Liver (tissue), 9 donors: ENCODE results near the gene ANKRD44. TPM values are rescaled to one million over a fixed set of nuclear protein-coding genes. Genes with fewer than 3 reads are reported as not detected.

Source experiments
- DNase-seq: peaks from one replicate; pipeline ENCODE4 v3.0.0-alpha.2; 2017; ENCODE audit warnings: low spot score
- H3K27ac ChIP-seq, 2 donors: one replicate each; pipeline ENCODE4 v1.7.0; 2013; ENCODE audit warnings: inconsistent platforms in 2 of 2, low read length in 2 of 2, control low read depth in 1 of 2, low read depth in 1 of 2, mild to moderate bottlenecking in 1 of 2
- H3K27me3 ChIP-seq, 4 donors: one replicate each; pipeline versions ENCODE4 v1.6.1 to v1.7.0; 2013; ENCODE audit warnings: low read length in 3 of 4, inconsistent platforms in 1 of 4, mild to moderate bottlenecking in 1 of 4, moderate library complexity in 1 of 4; ENCODE audit not compliant: control insufficient read depth in 4 of 4, insufficient read depth in 4 of 4
- H3K36me3 ChIP-seq, 4 donors: one replicate each; pipeline versions ENCODE4 v1.6.1 to v1.7.0; 2013; ENCODE audit warnings: low read length in 3 of 4, mild to moderate bottlenecking in 3 of 4, low read depth in 1 of 4, moderate library complexity in 1 of 4; ENCODE audit not compliant: control insufficient read depth in 4 of 4, insufficient read depth in 3 of 4
- H3K4me1 ChIP-seq, 4 donors: one replicate each; pipeline versions ENCODE4 v1.6.1 to v1.7.0; 2013; ENCODE audit warnings: low read length in 3 of 4, mild to moderate bottlenecking in 3 of 4, moderate library complexity in 1 of 4; ENCODE audit not compliant: control insufficient read depth in 4 of 4, insufficient read depth in 4 of 4
- H3K4me3 ChIP-seq, 3 donors: one replicate each; pipeline versions ENCODE4 v1.6.1 to v1.7.0; 2013; ENCODE audit warnings: low read length in 3 of 3, control low read depth in 1 of 3, low read depth in 1 of 3, mild to moderate bottlenecking in 1 of 3
- H3K9ac ChIP-seq, 2 donors: one replicate each; pipeline ENCODE4 v1.7.0; 2013; ENCODE audit warnings: low read length in 2 of 2, mild to moderate bottlenecking in 2 of 2, moderate library complexity in 2 of 2, control low read depth in 1 of 2, low read depth in 1 of 2
- H3K9me3 ChIP-seq, 4 donors: one replicate each; pipeline versions ENCODE4 v1.6.1 to v1.7.0; 2013; ENCODE audit warnings: low read length in 3 of 4; ENCODE audit not compliant: control insufficient read depth in 4 of 4
- ATF3 ChIP-seq: IDR thresholded peaks from 2 replicates; pipeline ENCODE4 v1.6.1; 2016; ENCODE audit warnings: antibody characterized with exemption
- EGR1 ChIP-seq, 2 donors: IDR thresholded peaks; 2 replicates each; pipeline ENCODE4 v1.6.1; 2016 to 2018; ENCODE audit warnings: antibody characterized with exemption in 2 of 2, low read depth in 2 of 2
- FOXA1 ChIP-seq: IDR thresholded peaks from 2 replicates; pipeline ENCODE4 v1.6.1; 2016; ENCODE audit warnings: antibody characterized with exemption
- FOXA2 ChIP-seq: IDR thresholded peaks from 2 replicates; pipeline ENCODE4 v1.6.1; 2016; ENCODE audit warnings: antibody characterized with exemption
- GABPA ChIP-seq, 2 donors: IDR thresholded peaks in 1 of 2; conservative IDR thresholded peaks in 1 of 2; 2 replicates each; pipeline ENCODE4 v1.6.1; 2016; ENCODE audit warnings: antibody characterized with exemption in 2 of 2, mild to moderate bottlenecking in 1 of 2, moderate library complexity in 1 of 2
- HNF4A ChIP-seq, 2 donors: conservative IDR thresholded peaks; 2 replicates each; pipeline ENCODE4 v1.6.1; 2016; ENCODE audit warnings: antibody characterized with exemption in 2 of 2, mild to moderate bottlenecking in 2 of 2
- HNF4G ChIP-seq: IDR thresholded peaks from 2 replicates; pipeline ENCODE4 v1.6.1; 2016; ENCODE audit warnings: antibody characterized with exemption
- MAX ChIP-seq: IDR thresholded peaks from 2 replicates; pipeline ENCODE4 v1.6.1; 2016; ENCODE audit warnings: antibody characterized with exemption
- NR2F2 ChIP-seq: IDR thresholded peaks from 2 replicates; pipeline ENCODE4 v1.6.1; 2016; ENCODE audit warnings: antibody characterized with exemption
- RXRA ChIP-seq, 2 donors: IDR thresholded peaks; 2 replicates each; pipeline ENCODE4 v1.6.1; 2017 to 2018; ENCODE audit warnings: antibody characterized with exemption in 2 of 2, mild to moderate bottlenecking in 1 of 2
- SP1 ChIP-seq: IDR thresholded peaks from 2 replicates; pipeline ENCODE4 v1.6.1; 2018; ENCODE audit warnings: antibody characterized with exemption, mild to moderate bottlenecking
- TAF1 ChIP-seq: conservative IDR thresholded peaks from 2 replicates; pipeline ENCODE4 v1.6.1; 2016; ENCODE audit warnings: antibody characterized with exemption, mild to moderate bottlenecking
- ZBTB33 ChIP-seq: IDR thresholded peaks from 2 replicates; pipeline ENCODE4 v1.6.1; 2016; ENCODE audit warnings: antibody characterized with exemption
- WGBS: extraction: QIAGEN DNeasy Blood & Tissue Kit; methylation state at CpG from one replicate; pipeline ENCODE4 v1.1.7; 2013; 5-methylcytosine and 5-hydroxymethylcytosine counted together
- polyA plus RNA-seq, 2 donors: library from polyadenylated mRNA; stranded (reverse) in 1 of 2; unstranded in 1 of 2; fragments of 200-250 nt in 1 of 2; fragments of >200 nt in 1 of 2; fragmentation: Nextera tagmentation in 1 of 2; extraction: Ambion mirVana in 1 of 2; gene quantifications; one replicate each; pipeline versions ENCODE4 v1.2.1 to v1.2.3, GENCODE V29; 2013 to 2015
- total RNA-seq, 2 donors: library from RNA; depleted of rRNA; stranded (reverse); fragments of >200 nt; gene quantifications; one replicate each; pipeline ENCODE4 v1.2.3, GENCODE V29; 2014
- donor health status: healthy.
- donor health status: healthy.
- donor health status: healthy.
- donor health status: healthy.
- donor health status: healthy.

Gene ANKRD44
- total and polyA plus RNA-seq, 4 donors = 3.8 to 18.2 (median 6.8) TPM

GRCh38 chr2:197190100-197190432 is 120.5 kb downstream of the ANKRD44 start (continued):
- TF ChIP-seq TAF1 = no peak
- TF ChIP-seq SP1 = no peak
- no peak for TF ChIP-seq EGR1 (IDR thresholded peaks at IDR 0.05; ENCODE audit: low read depth in 2 of 2)
- TF ChIP-seq MAX = no peak
- no peak for TF ChIP-seq NR2F2
- TF ChIP-seq HNF4A (conservative IDR thresholded peaks at IDR 0.05) = no peak

- no peaks in the 10 kb centered on the region for H3K27me3 ChIP-seq
- H3K36me3 ChIP-seq = no peaks in the 10 kb centered on the region
- 93% methylated on average over 10 of the region's 10 CpGs for WGBS
- no peak overlapping the region for H3K27ac ChIP-seq
- H3K9ac ChIP-seq = no peak overlapping the region
- no peak for DNase-seq
- TF ChIP-seq SP1 = no peak
- TF ChIP-seq GABPA (IDR thresholded peaks at IDR 0.05 in 1 of 2, conservative IDR thresholded peaks at IDR 0.05 in 1 of 2) = no peak
- no peak for TF ChIP-seq HNF4A (conservative IDR thresholded peaks at IDR 0.05)
- TF ChIP-seq ZBTB33 = no peak
- no peak for TF ChIP-seq HNF4G
- no peak for TF ChIP-seq MAX
- H3K9me3 ChIP-seq = no peaks in the 10 kb centered on the region
- H3K4me3 ChIP-seq = no peak overlapping the region
- peaks cover under 1 to 17% (median 13%) of the 10 kb centered on the region in 4 donors for H3K4me1 ChIP-seq
Observed at GRCh38 chr2:197189426-197190099, 121.0 kb downstream of the ANKRD44 start.

GRCh38 chr2:197185676-197186075 is 124.9 kb downstream of the ANKRD44 start:
- TF ChIP-seq SP1 = peak; percentile 53
- TF ChIP-seq TAF1 = no peak
- TF ChIP-seq RXRA (IDR thresholded peaks at IDR 0.05) = peak; percentile 86 to 88
- TF ChIP-seq EGR1 (IDR thresholded peaks at IDR 0.05; ENCODE audit: low read depth in 2 of 2) = no peak
- TF ChIP-seq FOXA2 = peak; percentile 11
- TF ChIP-seq MAX = no peak
- no peak for TF ChIP-seq ATF3
- no peak for TF ChIP-seq FOXA1
- peak; percentile 73 to 74 for TF ChIP-seq HNF4A (conservative IDR thresholded peaks at IDR 0.05)
- Histone ChIP-seq H3K4me3 (no peak overlapping the region), H3K4me1 (peaks cover 8 to 29% (median 21%) of the 10 kb centered on the region in 4 donors), H3K9ac (peak overlapping the region in 1 of 2 donors; percentile 77), H3K27ac (peak overlapping the region; percentile 82 to 88), H3K9me3 (no peaks in the 10 kb centered on the region), H3K27me3 (no peaks in the 10 kb centered on the region), H3K36me3 (no peaks in the 10 kb centered on the region)
- 38% methylated on average over 1 of the region's 1 CpG for WGBS
- DNase-seq = no peak
